Fibroblast of upper back skin (primary cell): ENCODE data around the gene ARHGEF19.
"Not testable (repeated sequence)": the region's sequence is repeated elsewhere in the genome, so short reads cannot be mapped to it uniquely, and the experiment has no call there.

Experiments used
- DNase-seq: peaks from one replicate; pipeline ENCODE4 v3.0.0-alpha.2; 2013

ARHGEF19 gene

GRCh38 chr1:16163608-16164212 lies 48.7 kb downstream of the ARHGEF19 start:
- not testable (repeated sequence) for DNase-seq

- DNase-seq: peak; percentile 42
Observed at GRCh38 chr1:16162163-16162822, 50.2 kb downstream of the ARHGEF19 start.

GRCh38 chr1:16161717-16162116 lies 50.7 kb downstream of the ARHGEF19 start:
- no peak for DNase-seq

GRCh38 chr1:16158993-16159831 lies 53.2 kb downstream of the ARHGEF19 start:
- no peak for DNase-seq

- DNase-seq: no peak
Observed at GRCh38 chr1:16158025-16158424, 54.4 kb downstream of the ARHGEF19 start.

- DNase-seq: no peak
Observed at GRCh38 chr1:16156848-16157495, 55.5 kb downstream of the ARHGEF19 start.

- peak; percentile 88 for DNase-seq
Observed at GRCh38 chr1:16155537-16156410, 56.7 kb downstream of the ARHGEF19 start, which contains the start of gene EPHA2. Gene EPHA2, minus strand, starts transcription at chr1:16156069. Its CDS starts 137 bp downstream, at chr1:16155932.

GRCh38 chr1:16153999-16154673 lies 58.3 kb downstream of the ARHGEF19 start:
- peak; percentile 39 for DNase-seq

GRCh38 chr1:16153096-16153998 lies 59.1 kb downstream of the ARHGEF19 start:
- DNase-seq: no peak

- DNase-seq: peak; percentile 48
Observed at GRCh38 chr1:16152481-16153087, 59.9 kb downstream of the ARHGEF19 start.

GRCh38 chr1:16151995-16152384 lies 60.5 kb downstream of the ARHGEF19 start:
- no peak for DNase-seq

GRCh38 chr1:16151196-16151994 lies 61.1 kb downstream of the ARHGEF19 start:
- peak; percentile 26 for DNase-seq

GRCh38 chr1:16150508-16150907 lies 61.9 kb downstream of the ARHGEF19 start:
- DNase-seq: no peak

GRCh38 chr1:16149702-16150488 lies 62.6 kb downstream of the ARHGEF19 start:
- DNase-seq: no peak

GRCh38 chr1:16149146-16149545 lies 63.3 kb downstream of the ARHGEF19 start:
- no peak for DNase-seq

GRCh38 chr1:16148329-16149092 lies 63.9 kb downstream of the ARHGEF19 start:
- no peak for DNase-seq
